A549 (cell line): ENCODE results near the gene A4GALT.

Experiments used
- BCL3 ChIP-seq: fragments of >200 bp; sonication (Bioruptor Twin); formaldehyde crosslinking; IDR thresholded peaks from 3 replicates; pipeline ENCODE4 v1.6.1; 2016
- BHLHE40 ChIP-seq: IDR thresholded peaks from 2 replicates; pipeline ENCODE4 v1.6.1; 2012; ENCODE audit warnings: low read depth, low read length, inconsistent platforms
- CBX2 ChIP-seq: fragments of 200-600 bp; sonication (generic); IDR thresholded peaks from 2 replicates; pipeline ENCODE4 v1.6.1; 2016; ENCODE audit warnings: low read depth, mild to moderate bottlenecking, borderline replicate concordance
- CTCF ChIP-seq: fragments of >200 bp; sonication (Bioruptor Twin); formaldehyde crosslinking; IDR thresholded peaks from 3 replicates; pipeline ENCODE4 v1.5.1; 2016
- EHMT2 ChIP-seq: fragments of 200-600 bp; sonication (generic); IDR thresholded peaks from 2 replicates; pipeline ENCODE4 v1.6.1; 2016; ENCODE audit warnings: antibody characterized with exemption, low read depth, mild to moderate bottlenecking, moderate library complexity
- HEYL ChIP-seq: fragments of 250-450 bp; sonication (Bioruptor Pico); IDR thresholded peaks from 2 replicates; pipeline ENCODE4 v1.8.0; 2021; ENCODE audit warnings: mild to moderate bottlenecking, moderate library complexity
- HMGXB4 ChIP-seq: fragments of 250-450 bp; sonication (Bioruptor Pico); IDR thresholded peaks from 2 replicates; pipeline ENCODE4 v1.5.0; 2021; ENCODE audit warnings: mild to moderate bottlenecking, moderate library complexity, borderline replicate concordance
- KDM1A ChIP-seq: fragments of 200-600 bp; sonication (generic); IDR thresholded peaks from 2 replicates; pipeline ENCODE4 v1.6.1; 2016; ENCODE audit warnings: low read depth, mild to moderate bottlenecking
- MAZ ChIP-seq: fragments of 150-350 bp; IDR thresholded peaks from 2 replicates; pipeline ENCODE4 v1.6.1; 2014; ENCODE audit warnings: antibody characterized with exemption, low read depth, low read length, borderline replicate concordance
- POLR2A ChIP-seq: IDR thresholded peaks from 2 replicates; pipeline ENCODE4 v1.6.1; 2012; ENCODE audit warnings: mild to moderate bottlenecking, low read length
- SMC3 ChIP-seq: fragments of >200 bp; sonication (Bioruptor Twin); formaldehyde crosslinking; IDR thresholded peaks from 3 replicates; pipeline ENCODE4 v1.6.1; 2018; ENCODE audit warnings: inconsistent platforms
- USF2 ChIP-seq: fragments of 450-650 bp; IDR thresholded peaks from 2 replicates; pipeline ENCODE4 v1.6.1; 2014; ENCODE audit warnings: antibody characterized with exemption

GRCh38 chr22:42700355-42700754 is 20.3 kb downstream of the A4GALT start:
- no peak for TF ChIP-seq CTCF
- TF ChIP-seq BHLHE40, result no peak
- no peak for TF ChIP-seq SMC3
- TF ChIP-seq CBX2, result no peak
- no peak for TF ChIP-seq HEYL
- TF ChIP-seq EHMT2, result no peak
- no peak for TF ChIP-seq BCL3
- no peak for TF ChIP-seq KDM1A
- no peak for TF ChIP-seq HMGXB4
- TF ChIP-seq POLR2A, result no peak
- TF ChIP-seq MAZ, result no peak
- TF ChIP-seq USF2, result no peak
